SK-N-DZ (cell line): ENCODE results near the gene ELF4. TPM values are rescaled to one million over a fixed set of nuclear protein-coding genes. Genes with fewer than 3 reads are reported as not detected.

Source experiments
- DNase-seq: peaks from one replicate; pipeline ENCODE4 v3.0.0-alpha.2; 2015; ENCODE audit warnings: low spot score
- polyA plus RNA-seq, 2 experiments: library from polyadenylated mRNA; depleted of rRNA; stranded (reverse); fragments of >200 nt; gene quantifications; 2 replicates each; pipeline ENCODE4 v1.2.3, GENCODE V29; 2014

ELF4 gene
- polyA plus RNA-seq (2014; cell fraction: cytosol; rRNA removed), result 4.1 and 4.9 TPM in 2 replicates
- 2.7 and 3.9 TPM in 2 replicates for polyA plus RNA-seq (2014; cell fraction: nucleus; rRNA removed)

- no peak for DNase-seq
Measured at GRCh38 chrX:130110379-130111219, at the start of gene ELF4. Gene ELF4, minus strand, starts transcription at chrX:130110497. Its CDS starts 29,167 bp downstream, at chrX:130081330.

GRCh38 chrX:130159776-130160175 is 49.5 kb upstream of the ELF4 start:
- no peak for DNase-seq

- DNase-seq, result no peak
Measured at GRCh38 chrX:130158311-130158710, 48.0 kb upstream of the ELF4 start.

DNA sequence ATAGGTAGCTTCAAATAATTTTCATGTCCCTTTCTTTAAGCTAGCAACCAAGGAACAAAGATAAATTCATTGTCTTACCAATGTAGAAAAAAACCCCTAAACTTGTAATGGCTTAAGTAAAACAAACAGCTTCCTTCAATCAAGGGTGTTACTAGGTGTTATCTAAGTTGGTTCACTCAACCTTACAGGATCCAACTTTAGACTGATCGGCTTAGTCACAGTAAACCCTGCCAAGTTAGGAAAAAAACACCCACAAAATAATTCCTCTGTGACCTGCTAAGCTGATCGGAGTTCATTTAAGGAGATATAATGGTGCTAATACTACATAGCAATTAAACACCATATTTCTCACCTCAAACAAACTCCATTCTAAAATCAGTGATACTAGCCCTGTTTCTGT is 45.3 kb upstream of the ELF4 start:
- DNase-seq, result no peak

- no peak for DNase-seq
Measured at GRCh38 chrX:130147631-130148030, 37.3 kb upstream of the ELF4 start.

DNA sequence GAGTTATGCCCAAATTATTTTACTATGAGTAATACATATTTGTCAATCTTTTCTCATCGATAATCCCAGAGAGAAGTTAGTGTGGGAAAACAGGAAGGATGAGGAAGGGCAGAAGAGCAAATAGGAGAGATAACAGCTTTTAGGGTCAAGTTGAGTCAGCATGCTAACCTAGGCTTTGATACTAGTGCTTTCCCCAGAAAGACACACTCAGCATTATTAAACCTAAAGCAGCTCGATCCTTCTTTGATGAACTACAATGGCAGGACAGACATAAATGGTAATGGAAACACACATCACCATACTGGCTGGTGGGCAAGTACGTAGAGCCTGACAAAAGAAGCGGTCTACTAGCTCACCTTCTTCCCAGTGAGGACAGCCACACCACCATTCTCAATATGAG is 34.8 kb upstream of the ELF4 start:
- DNase-seq, result no peak

DNA sequence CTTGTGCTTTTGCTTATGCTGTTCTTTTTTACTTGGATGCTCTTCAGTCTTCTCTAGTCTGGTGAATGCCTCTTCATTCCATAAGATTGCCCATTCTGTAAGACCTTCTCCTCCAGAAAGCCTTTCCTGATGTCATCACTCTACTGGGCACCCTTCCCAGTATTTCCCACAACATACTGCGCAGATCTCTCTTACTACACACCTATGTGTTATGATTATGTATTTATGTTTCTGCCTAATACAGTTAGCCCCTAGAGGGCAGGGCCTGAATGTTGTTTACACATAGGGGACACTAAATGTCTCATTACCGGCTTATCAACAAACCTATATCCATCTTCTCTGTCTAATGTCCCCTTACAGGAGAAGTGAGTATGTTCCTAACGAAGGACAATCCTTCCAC is 34.2 kb upstream of the ELF4 start:
- DNase-seq, result no peak

GRCh38 chrX:130139474-130140201 is 29.3 kb upstream of the ELF4 start:
- no peak for DNase-seq

DNA sequence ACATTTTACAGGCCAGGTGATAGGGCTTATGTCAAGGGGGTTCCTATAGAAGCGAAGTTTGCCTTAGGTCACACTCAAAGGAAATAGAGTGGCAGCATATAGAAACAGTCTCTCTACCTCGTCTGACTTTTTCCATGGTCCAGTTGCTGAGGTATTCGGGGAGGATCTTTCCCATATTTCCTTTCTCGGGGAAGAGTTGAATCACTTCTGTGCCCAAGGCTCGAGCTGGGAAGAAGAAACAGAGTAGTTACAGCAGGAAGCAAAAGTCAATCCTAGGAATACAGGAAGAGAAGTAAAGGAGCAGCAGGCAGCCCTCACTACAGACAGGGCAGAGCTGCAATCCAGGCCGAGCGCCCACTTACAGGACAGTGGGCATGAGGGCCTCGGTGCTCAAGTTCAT is 26.7 kb upstream of the ELF4 start:
- no peak for DNase-seq

GRCh38 chrX:130136496-130136895 is 26.2 kb upstream of the ELF4 start:
- DNase-seq, result no peak

DNA sequence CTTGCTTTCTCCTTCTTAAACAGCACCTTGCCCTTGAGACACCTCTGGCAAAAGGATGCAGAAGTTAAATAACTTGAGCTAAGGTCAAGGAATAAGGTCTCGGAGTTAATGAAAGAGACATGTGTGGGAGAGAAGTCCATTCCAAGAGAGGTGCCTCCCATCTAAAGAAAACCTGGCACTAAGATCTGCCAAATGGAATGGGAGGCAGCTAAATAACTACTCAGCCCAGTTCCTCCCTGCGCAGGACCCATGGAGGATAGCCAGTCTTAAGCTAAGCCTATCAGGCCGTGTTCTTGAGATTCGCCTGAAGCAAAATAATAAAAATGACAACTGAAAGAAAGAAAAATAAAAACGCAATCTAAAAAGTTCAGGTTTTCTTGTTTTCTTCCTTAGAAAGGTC is 20.7 kb upstream of the ELF4 start:
- DNase-seq, result no peak

GRCh38 chrX:130125091-130125874 is 15.0 kb upstream of the ELF4 start:
- no peak for DNase-seq

DNA sequence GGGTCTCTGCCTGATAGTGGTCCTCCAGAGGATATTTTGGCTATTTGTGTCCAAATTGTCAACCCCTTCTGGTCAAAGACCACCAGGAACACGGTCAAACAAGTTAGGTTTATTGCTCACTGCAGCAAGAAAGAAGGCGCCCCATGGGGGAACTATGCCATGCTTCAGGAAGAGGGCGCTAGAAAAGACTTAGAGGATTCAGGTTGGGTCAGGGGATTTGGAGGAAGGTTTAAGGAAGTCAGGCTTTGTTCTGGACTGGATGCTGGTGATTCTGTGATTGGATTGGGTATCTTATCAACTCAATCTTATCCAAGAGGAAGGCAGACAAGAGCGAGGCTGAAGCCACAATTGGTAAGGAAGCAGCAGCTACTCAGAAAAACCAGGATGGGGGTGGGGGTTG is 14.3 kb upstream of the ELF4 start:
- no peak for DNase-seq

DNA sequence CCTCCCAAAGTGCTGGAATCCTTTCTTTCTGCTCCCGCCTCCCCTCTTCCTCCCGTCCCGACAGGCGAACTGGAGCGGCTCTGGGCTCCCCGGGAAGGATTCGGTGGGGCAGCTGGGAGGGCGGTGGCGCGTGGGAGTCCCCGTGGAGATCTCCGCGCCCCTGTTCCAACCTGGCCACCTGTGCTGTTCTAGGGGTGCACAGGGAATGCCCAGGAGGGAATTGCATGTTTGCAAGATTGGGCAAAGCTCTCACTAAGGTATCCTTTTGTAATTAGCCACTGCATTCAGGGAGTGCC is 11.2 kb upstream of the ELF4 start:
- DNase-seq, result no peak

DNA sequence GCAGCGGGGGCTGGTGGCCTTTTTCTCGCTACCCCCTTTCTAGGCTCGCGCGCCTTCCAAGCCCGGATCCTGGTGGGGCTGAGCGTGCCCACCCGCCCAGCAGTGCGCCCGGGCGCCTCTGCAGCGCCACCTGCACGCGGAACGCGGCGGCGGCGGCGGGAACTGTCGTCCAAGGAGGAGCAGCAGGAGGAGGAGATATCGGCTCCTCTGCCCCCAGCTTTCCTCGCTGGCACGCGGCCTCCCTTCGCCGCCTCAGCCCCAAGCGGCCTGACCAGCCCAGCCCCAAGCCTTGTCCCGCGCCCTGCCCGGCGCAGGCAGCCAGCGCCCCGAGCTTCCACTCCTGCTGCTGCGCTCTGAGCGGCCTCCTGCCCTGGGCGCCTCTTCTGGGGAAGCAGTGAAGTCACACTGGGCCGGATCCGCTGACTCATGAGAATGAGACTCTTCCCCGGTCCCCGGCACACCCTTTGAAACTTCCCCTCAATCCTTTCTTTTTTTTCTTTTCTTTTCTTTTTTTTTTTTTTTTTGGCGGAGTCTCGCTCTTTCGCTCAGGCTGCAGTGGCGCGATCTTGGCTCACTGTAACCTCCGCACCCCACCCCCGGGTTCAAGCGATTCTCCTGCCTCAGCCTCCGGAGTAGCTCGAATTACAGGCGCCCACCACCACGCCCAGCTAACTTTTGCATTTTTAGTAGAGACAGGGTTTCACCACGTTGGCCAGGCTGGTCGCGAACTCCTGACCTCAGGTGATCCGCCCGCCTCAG is 10.6 kb upstream of the ELF4 start:
- peak; percentile 43 for DNase-seq

DNA sequence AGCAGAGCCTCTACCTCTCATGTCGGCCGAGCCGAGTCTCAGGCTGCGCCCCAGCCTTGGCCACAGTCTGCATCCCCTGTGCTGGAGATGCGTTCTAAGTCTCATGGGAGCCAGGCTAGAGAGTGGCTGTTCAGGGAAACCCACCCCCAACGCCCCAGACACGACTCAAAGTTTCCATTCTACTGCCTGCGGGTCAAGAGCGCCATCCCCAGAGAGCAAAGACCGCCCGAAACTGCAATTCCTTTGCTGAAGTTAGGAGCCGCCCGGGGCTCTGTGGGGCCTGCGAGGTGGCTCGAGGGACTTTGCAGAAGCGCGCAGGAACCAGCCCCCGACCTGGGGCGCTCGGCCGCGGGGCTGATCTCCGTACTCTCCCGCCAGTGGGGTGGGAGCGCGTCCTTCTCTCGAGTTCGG is 10.0 kb upstream of the ELF4 start:
- DNase-seq, result no peak

DNA sequence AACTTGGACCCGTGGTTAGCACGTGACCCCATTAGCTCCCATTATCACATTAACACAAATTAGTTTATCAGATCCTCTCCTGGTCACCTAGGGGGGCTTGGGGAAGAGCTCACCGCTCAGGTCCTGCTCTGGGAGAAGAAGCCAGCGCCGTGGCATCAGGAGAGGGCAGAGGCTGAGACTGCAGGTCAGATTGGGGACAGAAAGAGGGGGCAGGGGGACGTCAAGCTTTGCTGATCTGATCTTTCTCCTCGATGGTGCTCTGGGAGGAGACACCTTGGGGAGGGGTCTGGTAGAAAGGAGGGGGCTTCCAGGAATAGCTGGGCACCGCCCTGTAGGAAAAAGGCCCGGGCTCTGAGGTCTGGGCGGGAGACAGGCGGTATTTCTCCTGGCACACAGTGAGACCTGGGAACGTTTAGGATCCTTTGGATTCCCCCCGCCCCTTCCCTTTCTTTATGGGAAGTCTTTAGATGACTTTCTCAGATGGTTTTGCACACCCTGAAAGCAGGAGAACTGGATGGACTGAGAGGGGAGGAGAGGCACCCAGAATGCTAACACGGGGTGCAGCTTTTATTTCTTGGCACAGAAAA is 9.1 kb upstream of the ELF4 start:
- no peak for DNase-seq

- DNase-seq, result no peak
Measured at GRCh38 chrX:130118441-130119311, 8.4 kb upstream of the ELF4 start.

DNA sequence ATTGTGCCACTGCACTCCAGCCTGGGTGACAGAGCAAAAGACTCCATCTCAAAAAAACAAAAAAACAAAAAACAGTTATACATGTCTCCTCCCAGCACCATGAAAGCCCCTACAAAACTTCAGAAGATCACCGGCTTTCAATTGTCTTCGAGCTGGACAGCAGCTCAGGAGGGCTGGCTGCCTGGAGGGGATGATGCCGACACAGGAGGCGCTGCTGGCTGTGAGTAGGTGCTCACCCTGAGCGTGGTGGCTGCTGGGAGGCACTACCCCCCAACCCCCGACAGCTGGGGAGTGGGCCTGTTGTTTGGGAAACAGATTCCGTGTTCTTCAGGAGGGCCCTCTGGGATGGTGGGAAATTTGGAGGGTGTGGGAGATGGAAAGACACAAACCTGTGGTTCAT is 6.9 kb upstream of the ELF4 start:
- DNase-seq, result no peak
